A673 (cell line): ENCODE measurements around the gene DLX2. TPM values are rescaled to one million over a fixed set of nuclear protein-coding genes. Genes with fewer than 3 reads are reported as not detected.
"Not testable (repeated sequence)": the region's sequence is repeated elsewhere in the genome, so short reads cannot be mapped to it uniquely, and the experiment has no call there.

Experiments
- Bru-seq: library from RNA; stranded (reverse); fragments of 400-500 nt; gene quantifications from one replicate; lab custom pipeline; 2021; lab: Mats Ljungman, UMichigan
- BruChase-seq, 2 experiments: library from RNA; stranded (reverse); fragments of 400-500 nt; gene quantifications; one replicate each; lab custom pipeline; 2021; lab: Mats Ljungman, UMichigan
- BruUV-seq: library from RNA; stranded (reverse); fragments of 400-500 nt; replicated peaks from 2 replicates; lab custom pipeline; 2021; lab: Mats Ljungman, UMichigan
- CTCF ChIA-PET: fragments of 300-600 bp; sonication (Branson Sonifier 250); formaldehyde crosslinking; loops from one replicate; lab custom pipeline; 2022; ENCODE audit warnings: antibody characterized with exemption; lab: Charles Lee
- POLR2A ChIA-PET: fragments of 300-600 bp; sonication (Branson Sonifier 250); formaldehyde crosslinking; loops from one replicate; lab custom pipeline; 2022; ENCODE audit warnings: antibody characterized with exemption; ENCODE audit not compliant: low non-redundant PET; lab: Charles Lee
- DNase-seq: peaks from one replicate; pipeline ENCODE4 v3.0.0-alpha.2; 2015; ENCODE audit warnings: low spot score
- H3K27ac ChIP-seq: fragments of 200-600 bp; sonication (generic); 2 replicates; pipeline ENCODE4 v1.5.1; 2016; ENCODE audit warnings: mixed run types, low read depth, mild to moderate bottlenecking, mixed read lengths, antibody characterized with exemption, low read length; ENCODE audit not compliant: poor library complexity, severe bottlenecking
- H3K27me3 ChIP-seq: fragments of 200-600 bp; sonication (generic); replicated peaks from 2 replicates; pipeline ENCODE4 v1.6.1; 2017; ENCODE audit warnings: mixed run types, low read depth, mild to moderate bottlenecking, mixed read lengths, antibody characterized with exemption, low read length; ENCODE audit not compliant: insufficient read depth, poor library complexity
- H3K36me3 ChIP-seq: fragments of 200-600 bp; sonication (generic); 2 replicates; pipeline ENCODE4 v1.6.1; 2016; ENCODE audit warnings: mixed run types, mild to moderate bottlenecking, mixed read lengths, antibody characterized with exemption, low read length; ENCODE audit not compliant: insufficient read depth, poor library complexity, severe bottlenecking
- H3K4me1 ChIP-seq: fragments of 200-600 bp; sonication (generic); 2 replicates; pipeline ENCODE4 v1.6.1; 2017; ENCODE audit warnings: mixed run types, mild to moderate bottlenecking, mixed read lengths, antibody characterized with exemption, low read length; ENCODE audit not compliant: insufficient read depth, poor library complexity, severe bottlenecking
- H3K4me3 ChIP-seq: fragments of 200-600 bp; sonication (generic); 2 replicates; pipeline ENCODE4 v1.5.1; 2016; ENCODE audit warnings: low read depth, mixed run types, mild to moderate bottlenecking, mixed read lengths, low read length; ENCODE audit not compliant: poor library complexity, severe bottlenecking
- H3K9me3 ChIP-seq: fragments of 200-600 bp; sonication (generic); 2 replicates; pipeline ENCODE4 v1.6.1; 2016; ENCODE audit warnings: mixed run types, low read depth, mild to moderate bottlenecking, mixed read lengths, antibody characterized with exemption, low read length; ENCODE audit not compliant: poor library complexity, severe bottlenecking
- EZH2 ChIP-seq: fragments of 200-600 bp; sonication (generic); IDR thresholded peaks from 2 replicates; pipeline ENCODE4 v1.6.1; 2017; ENCODE audit warnings: borderline replicate concordance, low read depth, mild to moderate bottlenecking, mixed read lengths, antibody characterized with exemption, low read length; ENCODE audit not compliant: poor library complexity, severe bottlenecking
- intact Hi-C: fragments of 100-400 bp; cut with micrococcal nuclease; formaldehyde crosslinking; loops from one replicate; pipeline ENCODE4 v1.10.0; 2022; ENCODE audit not compliant: unreplicated experiment
- long read RNA-seq: library from polyadenylated mRNA; stranded (forward); transcript quantifications from one replicate; pipeline ENCODE4 v2.0.0, GENCODE V29; 2022
- total RNA-seq: library from RNA; stranded (reverse); gene quantifications from 2 replicates; pipeline ENCODE4 v1.2.3, GENCODE V29; 2021
- TF ChIP-seq, protein P1 (sequence below): fragments of 300-800, 200-600 bp; sonication (generic); conservative IDR thresholded peaks from 2 replicates; pipeline ENCODE4 v1.5.1; 2017; ENCODE audit warnings: low read depth, mild to moderate bottlenecking, antibody characterized with exemption, low read length, moderate library complexity, mixed read lengths

DLX2 gene
- total RNA-seq (18.3 and 20.4 TPM in 2 replicates), Bru-seq, nascent RNA (percentile 72 among the genes with signal in this experiment), BruChase-seq, experiment 1, labeled RNA remaining after a 2-hour chase (percentile 79 among the genes with signal in this experiment), BruChase-seq, experiment 2, labeled RNA remaining after a 6-hour chase (percentile 65 among the genes with signal in this experiment)
- long read RNA-seq, transcript DLX2-201 (3 exons, 2,453 nt), result major isoform, 51 of 61 reads
- long read RNA-seq, partial matches to known transcripts, result 1 of 61 reads
- long read RNA-seq, other reads (novel, unspliced or antisense), result 8 of 61 reads

DNA sequence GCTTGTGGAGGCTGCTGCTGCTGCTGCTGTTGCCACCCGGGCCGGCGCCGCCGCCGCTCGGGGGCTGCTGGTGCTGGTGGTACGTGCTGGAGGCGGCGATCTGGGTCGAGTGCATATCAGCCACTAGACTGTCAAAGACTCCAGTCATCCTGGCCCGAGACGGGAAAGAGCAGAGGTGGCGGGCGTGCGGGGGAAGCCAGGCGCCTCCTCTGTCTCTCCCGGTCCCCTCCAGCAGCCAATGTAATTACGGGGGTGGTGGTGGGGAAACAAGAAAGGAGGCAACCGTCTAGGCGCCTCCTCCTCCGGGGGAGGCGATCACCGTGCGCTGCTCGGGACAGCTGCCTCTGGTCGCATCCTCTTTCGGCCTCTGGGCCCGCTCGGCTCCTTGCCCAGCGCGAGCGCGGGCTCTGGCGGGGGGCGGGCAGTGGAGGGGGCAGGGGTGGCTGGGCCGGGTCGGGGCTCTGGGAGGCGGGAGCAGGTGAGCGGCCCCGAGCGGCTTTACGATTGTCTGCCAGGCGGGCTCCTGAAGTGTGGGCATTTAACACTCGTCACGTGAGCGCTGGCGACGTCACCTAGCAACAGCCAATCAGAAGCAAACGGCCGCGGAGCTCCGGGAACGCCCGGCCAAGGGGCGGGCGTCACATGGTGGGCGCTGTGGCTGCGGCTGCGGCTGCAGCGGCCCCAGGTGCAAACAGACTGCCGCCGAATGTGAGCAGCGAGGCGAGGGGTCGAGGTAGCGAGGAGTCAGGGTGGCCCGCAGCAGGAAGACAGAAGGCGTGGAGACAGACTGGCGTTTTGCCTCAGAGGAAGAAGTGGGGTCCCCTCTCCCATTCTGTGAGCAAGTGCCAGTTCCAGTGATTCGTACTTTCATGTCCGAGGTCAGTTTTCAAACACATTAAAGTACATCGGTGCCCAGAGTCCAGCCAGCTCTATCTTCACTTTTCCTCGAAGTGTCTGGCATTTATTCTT, at the start of gene DLX2:
TSS of gene DLX2 (minus strand) at position 510 of the 969 bp plus-strand sequence. CDS start at position 148, 362 bp downstream.
- Histone ChIP-seq H3K9me3 (no peaks in the 10 kb centered on the region), H3K27me3 (no peaks in the 10 kb centered on the region), H3K36me3 (no peaks in the 10 kb centered on the region), H3K27ac (peak within 1 kb of the TSS; percentile 96), H3K4me1 (peaks cover 49% of the 10 kb centered on the region), H3K4me3 (peak within 1 kb of the TSS; percentile 81)
- intact Hi-C loops, result loop anchor here (5.0 to 10.0 kb wide), 4 partner anchors 145 to 1128 kb away; partner anchors contain the start of gene HAT1
- DNase-seq, result peak; percentile 98
- ChIA-PET CTCF (interaction anchor here (0.6 to 3.3 kb wide), 8 partner anchors 11 to 451 kb away, joined by 3 to 11 read pairs (median 4); no protein-coding TSS in a partner anchor), POLR2A (interaction anchor here (0.5 kb wide), 1 partner anchor 13 kb away, joined by 3 read pairs; no protein-coding TSS in a partner anchor)
- TF ChIP-seq EZH2, result no peak
- TF ChIP-seq, protein P1, sequence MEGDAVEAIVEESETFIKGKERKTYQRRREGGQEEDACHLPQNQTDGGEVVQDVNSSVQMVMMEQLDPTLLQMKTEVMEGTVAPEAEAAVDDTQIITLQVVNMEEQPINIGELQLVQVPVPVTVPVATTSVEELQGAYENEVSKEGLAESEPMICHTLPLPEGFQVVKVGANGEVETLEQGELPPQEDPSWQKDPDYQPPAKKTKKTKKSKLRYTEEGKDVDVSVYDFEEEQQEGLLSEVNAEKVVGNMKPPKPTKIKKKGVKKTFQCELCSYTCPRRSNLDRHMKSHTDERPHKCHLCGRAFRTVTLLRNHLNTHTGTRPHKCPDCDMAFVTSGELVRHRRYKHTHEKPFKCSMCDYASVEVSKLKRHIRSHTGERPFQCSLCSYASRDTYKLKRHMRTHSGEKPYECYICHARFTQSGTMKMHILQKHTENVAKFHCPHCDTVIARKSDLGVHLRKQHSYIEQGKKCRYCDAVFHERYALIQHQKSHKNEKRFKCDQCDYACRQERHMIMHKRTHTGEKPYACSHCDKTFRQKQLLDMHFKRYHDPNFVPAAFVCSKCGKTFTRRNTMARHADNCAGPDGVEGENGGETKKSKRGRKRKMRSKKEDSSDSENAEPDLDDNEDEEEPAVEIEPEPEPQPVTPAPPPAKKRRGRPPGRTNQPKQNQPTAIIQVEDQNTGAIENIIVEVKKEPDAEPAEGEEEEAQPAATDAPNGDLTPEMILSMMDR, result peak; percentile 9; the same call in 1 of the 2 replicates
- no TSS peak for BruUV-seq

DNA sequence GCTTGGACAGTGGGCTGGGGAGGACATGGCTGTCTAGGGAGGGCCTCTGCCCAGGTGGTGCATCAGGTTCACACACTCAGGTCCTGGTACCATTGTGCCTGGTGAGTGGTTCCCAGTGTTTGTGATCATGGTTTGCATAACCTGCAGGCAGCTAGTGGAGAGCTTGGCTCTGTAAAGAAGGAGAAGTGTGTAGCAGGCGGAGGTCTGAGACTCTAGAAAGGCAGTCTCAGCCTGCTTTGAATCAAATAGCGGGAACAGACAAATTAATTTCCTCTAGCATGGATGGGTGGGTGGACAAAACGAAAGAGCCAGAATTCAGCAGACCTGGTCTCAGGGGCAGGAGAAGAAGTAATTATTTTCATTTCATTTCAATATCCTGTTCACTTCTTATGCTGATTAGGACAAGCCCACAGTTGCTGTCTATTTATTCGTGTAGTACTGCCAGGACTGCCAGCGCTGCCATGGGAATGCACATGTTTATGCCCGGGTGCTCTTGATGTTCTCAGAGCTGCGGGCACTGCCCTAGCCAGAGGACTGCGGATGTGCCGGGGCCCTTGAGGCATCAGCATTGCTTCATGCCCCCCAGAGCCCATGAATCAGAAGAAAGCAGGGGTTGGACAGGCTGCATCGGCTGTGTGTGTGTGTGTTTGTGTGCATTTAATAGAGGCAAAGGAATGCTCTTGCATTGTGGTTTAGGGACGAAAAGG, 45.4 kb upstream of the DLX2 start:
- H3K27ac ChIP-seq, result no peak overlapping the region
- BruUV-seq, result no TSS peak
- H3K4me1 ChIP-seq, result no peaks in the 10 kb centered on the region
- no peak for DNase-seq
- intact Hi-C loops, result no loop called here
- H3K4me3 ChIP-seq, result no peak overlapping the region
- CTCF ChIA-PET, result no interaction called here
- no peaks in the 10 kb centered on the region for H3K36me3 ChIP-seq
- POLR2A ChIA-PET, result no interaction called here
- H3K9me3 ChIP-seq, result no peaks in the 10 kb centered on the region
- TF ChIP-seq EZH2, result no peak
- TF ChIP-seq, protein P1, result no peak
- H3K27me3 ChIP-seq, result no peaks in the 10 kb centered on the region

DNA sequence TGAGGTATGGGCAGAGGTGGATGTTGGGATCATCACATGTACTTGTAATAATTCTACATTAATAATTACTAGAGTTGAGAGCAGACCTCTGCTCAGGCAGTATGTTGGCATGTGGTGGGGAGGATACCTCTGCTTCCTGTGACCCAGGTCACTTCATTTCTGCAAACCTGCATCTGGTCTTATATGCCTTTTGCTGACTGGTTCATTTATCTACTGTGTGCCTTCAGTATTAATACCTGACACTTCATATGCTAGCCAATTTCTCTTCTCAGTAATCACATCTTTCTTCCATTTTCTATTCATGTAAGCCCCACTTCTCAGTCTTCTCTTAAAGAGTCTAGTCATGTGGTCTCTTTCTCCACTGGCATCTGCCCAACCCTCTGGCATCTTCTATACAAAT, 41.1 kb upstream of the DLX2 start:
- no peaks in the 10 kb centered on the region for H3K36me3 ChIP-seq
- CTCF ChIA-PET, result no interaction called here
- intact Hi-C loops, result no loop called here
- TF ChIP-seq, protein P1, result no peak
- no peak for TF ChIP-seq EZH2
- no peaks in the 10 kb centered on the region for H3K27me3 ChIP-seq
- no peak overlapping the region for H3K4me3 ChIP-seq
- DNase-seq, result no peak
- no peak overlapping the region for H3K27ac ChIP-seq
- BruUV-seq, result no TSS peak
- H3K9me3 ChIP-seq, result no peaks in the 10 kb centered on the region
- POLR2A ChIA-PET, result no interaction called here
- no peaks in the 10 kb centered on the region for H3K4me1 ChIP-seq

DNA sequence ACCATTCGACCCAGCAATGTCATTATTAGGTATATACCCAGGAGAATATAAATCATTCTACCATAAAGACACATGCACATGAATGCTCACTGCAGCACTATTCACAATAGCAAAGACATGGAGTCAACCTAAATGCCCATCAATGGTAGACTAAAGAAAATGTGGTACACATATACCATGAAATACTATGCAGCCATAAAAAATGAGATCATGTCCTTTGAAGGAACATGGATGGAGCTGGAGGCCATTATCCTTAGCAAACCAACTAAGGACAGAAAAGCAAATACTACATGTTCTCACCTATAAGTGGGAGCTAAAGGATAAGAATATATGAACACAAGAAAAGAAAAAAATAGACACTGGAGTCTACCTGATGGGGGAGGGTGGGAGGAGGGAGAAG, 36.0 kb upstream of the DLX2 start:
- H3K27me3 ChIP-seq, CTCF ChIA-PET, BruUV-seq, H3K9me3 ChIP-seq, H3K4me1 ChIP-seq, intact Hi-C loops, H3K36me3 ChIP-seq, H3K4me3 ChIP-seq, POLR2A ChIA-PET, DNase-seq, H3K27ac ChIP-seq: not testable (repeated sequence)
